HepG2 (cell line): ENCODE data around the gene RUVBL2. TPM values are rescaled to one million over a fixed set of nuclear protein-coding genes. Genes with fewer than 3 reads are reported as not detected.

Experiments used
- ATM ChIP-seq: fragments of 450-650 bp; IDR thresholded peaks from 2 replicates; pipeline ENCODE4 v1.7.1; 2017; ENCODE audit warnings: mild to moderate bottlenecking, borderline replicate concordance
- ELF1 ChIP-seq: sonication (generic); formaldehyde crosslinking; IDR thresholded peaks from 2 replicates; pipeline ENCODE4 v1.4.0; 2020; ENCODE audit warnings: missing genetic modification reagents
- FOXM1 ChIP-seq: sonication (generic); formaldehyde crosslinking; IDR thresholded peaks from 2 replicates; pipeline ENCODE4 v1.5.0; 2020; ENCODE audit warnings: missing genetic modification reagents
- HOXA3 ChIP-seq: sonication (generic); formaldehyde crosslinking; IDR thresholded peaks from 2 replicates; pipeline ENCODE4 v1.5.0; 2020; ENCODE audit warnings: missing genetic modification reagents
- IKZF1 ChIP-seq: fragments of 450-650 bp; IDR thresholded peaks from 2 replicates; pipeline ENCODE4 v1.7.1; 2016
- MYC ChIP-seq: sonication (generic); formaldehyde crosslinking; IDR thresholded peaks from 2 replicates; pipeline ENCODE4 v1.9.0; 2021; ENCODE audit warnings: missing genetic modification reagents, borderline replicate concordance
- NFIB ChIP-seq: sonication (generic); formaldehyde crosslinking; IDR thresholded peaks from 2 replicates; pipeline ENCODE4 v1.9.0; 2021; ENCODE audit warnings: missing genetic modification reagents, mild to moderate bottlenecking, borderline replicate concordance
- SYNCRIP ChIP-seq: fragments of 200-400 bp; formaldehyde crosslinking; IDR thresholded peaks from 2 replicates; pipeline ENCODE4 v1.6.1; 2018; ENCODE audit warnings: mild to moderate bottlenecking, low read depth, low read length; ENCODE audit not compliant: insufficient read depth
- TOPORS ChIP-seq: sonication (generic); formaldehyde crosslinking; IDR thresholded peaks from 2 replicates; pipeline ENCODE4 v1.8.0; 2023; ENCODE audit warnings: mild to moderate bottlenecking, missing genetic modification reagents
- ZNF124 ChIP-seq: sonication (generic); formaldehyde crosslinking; IDR thresholded peaks from 2 replicates; pipeline ENCODE4 v1.4.0; 2020; ENCODE audit warnings: missing genetic modification reagents
- ZNF224 ChIP-seq: sonication (generic); formaldehyde crosslinking; IDR thresholded peaks from 2 replicates; pipeline ENCODE4 v1.5.0; 2020; ENCODE audit warnings: mild to moderate bottlenecking, missing genetic modification reagents
- ZNF501 ChIP-seq: sonication (generic); formaldehyde crosslinking; IDR thresholded peaks from 2 replicates; pipeline ENCODE4 v1.5.1; 2020; ENCODE audit warnings: mild to moderate bottlenecking, moderate library complexity, missing genetic modification reagents
- ZNF572 ChIP-seq: sonication (generic); formaldehyde crosslinking; IDR thresholded peaks from 2 replicates; pipeline ENCODE4 v1.5.1; 2020; ENCODE audit warnings: mild to moderate bottlenecking, missing genetic modification reagents
- ZNF614 ChIP-seq: IDR thresholded peaks from 2 replicates; pipeline ENCODE4 v1.6.1; 2018; ENCODE audit warnings: missing biosample characterization, missing genetic modification reagents, inconsistent platforms, borderline replicate concordance
- polyA plus RNA-seq, 8 experiments: library from polyadenylated mRNA; depleted of rRNA in 3 of 8; stranded (reverse) in 7 of 8; unstranded in 1 of 8; fragments of >200 nt; fragmentation: Illumina TruSeq in 4 of 8; extraction: Trizol in 4 of 8; gene quantifications; 2 replicates each; pipeline versions ENCODE4 v1.2.1 to v1.2.3, GENCODE V29; 2011 to 2016; ENCODE audit warnings: low read depth in 4 of 8, missing spikeins in 1 of 8, mixed read lengths in 1 of 8; ENCODE audit not compliant: insufficient read depth in 1 of 8
- total RNA-seq, 5 experiments: library from RNA; depleted of rRNA; stranded (reverse); fragments of >200 nt; fragmentation: Illumina TruSeq; extraction: Trizol; gene quantifications; 2 replicates each; pipeline ENCODE4 v1.2.3, GENCODE V29; 2016; ENCODE audit warnings: low read depth in 1 of 5
- TF ChIP-seq, protein P1 (sequence below): sonication (generic); formaldehyde crosslinking; IDR thresholded peaks from 2 replicates; pipeline ENCODE4 v1.9.0; 2021; ENCODE audit warnings: missing genetic modification reagents, borderline replicate concordance
- TF ChIP-seq, protein P2 (sequence below): sonication (generic); formaldehyde crosslinking; IDR thresholded peaks from 2 replicates; pipeline ENCODE4 v1.4.0; 2020; ENCODE audit warnings: missing genetic modification reagents
- TF ChIP-seq, protein P3 (sequence below): IDR thresholded peaks from 2 replicates; pipeline ENCODE4 v1.6.1; 2016; ENCODE audit warnings: low read depth
- TF ChIP-seq, protein P4 (sequence below): sonication (generic); formaldehyde crosslinking; IDR thresholded peaks from 2 replicates; pipeline ENCODE4 v1.4.0; 2020; ENCODE audit warnings: missing genetic modification reagents
- TF ChIP-seq, protein P5 (sequence below): sonication (generic); formaldehyde crosslinking; conservative IDR thresholded peaks from 2 replicates; pipeline ENCODE4 v1.4.0; 2020; ENCODE audit warnings: missing genetic modification reagents

RUVBL2 gene
- total and polyA plus RNA-seq, 2 of the 13 experiments (the other 11 are each of a cell fraction or from before 2014, with no cell fraction given) = 120 to 122 TPM

DNA sequence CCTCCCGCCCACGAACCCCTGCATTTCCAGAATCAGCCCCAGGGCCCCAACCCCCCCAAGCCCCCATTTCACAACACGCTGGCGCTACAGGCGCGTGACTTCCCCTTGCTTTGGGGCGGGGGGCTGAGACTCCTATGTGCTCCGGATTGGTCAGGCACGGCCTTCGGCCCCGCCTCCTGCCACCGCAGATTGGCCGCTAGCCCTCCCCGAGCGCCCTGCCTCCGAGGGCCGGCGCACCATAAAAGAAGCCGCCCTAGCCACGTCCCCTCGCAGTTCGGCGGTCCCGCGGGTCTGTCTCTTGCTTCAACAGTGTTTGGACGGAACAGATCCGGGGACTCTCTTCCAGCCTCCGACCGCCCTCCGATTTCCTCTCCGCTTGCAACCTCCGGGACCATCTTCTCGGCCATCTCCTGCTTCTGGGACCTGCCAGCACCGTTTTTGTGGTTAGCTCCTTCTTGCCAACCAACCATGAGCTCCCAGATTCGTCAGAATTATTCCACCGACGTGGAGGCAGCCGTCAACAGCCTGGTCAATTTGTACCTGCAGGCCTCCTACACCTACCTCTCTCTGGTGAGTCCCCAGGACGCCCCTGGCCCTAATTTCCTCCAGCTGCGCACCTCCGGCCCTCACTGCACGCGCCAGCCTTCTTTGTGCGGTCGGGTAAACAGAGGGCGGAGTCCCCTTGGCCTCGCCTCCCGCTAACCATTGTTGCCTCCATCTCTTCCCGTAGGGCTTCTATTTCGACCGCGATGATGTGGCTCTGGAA is 28.5 kb upstream of the RUVBL2 start, which contains the start of gene FTL (continued):
- TF ChIP-seq NFIB (0 out of 2 replicates have a peak, but pooled peaks have one; percentile 64), MYC (CRISPR knock-in tag) (peak; percentile 74; the same call in 1 of the 2 replicates), ATM (no peak), TOPORS (CRISPR knock-in tag) (no peak; the same call in 1 of the 2 replicates), SYNCRIP (no peak), ZNF224 (CRISPR knock-in tag) (no peak; the same call in 1 of the 2 replicates), ZNF572 (CRISPR knock-in tag) (peak; percentile 74; the same call in 1 of the 2 replicates), ELF1 (CRISPR knock-in tag) (peak; percentile 50; the same call in 1 of the 2 replicates), ZNF124 (peak; percentile 85), FOXM1 (CRISPR knock-in tag) (peak; percentile 87; the same call in 1 of the 2 replicates), HOXA3 (peak; percentile 41; the same call in 1 of the 2 replicates), IKZF1 (no peak), ZNF501 (CRISPR knock-in tag) (peak; percentile 95; the same call in 1 of the 2 replicates), ZNF614 (CRISPR knock-in tag) (peak; percentile 88; the same call in 1 of the 2 replicates)
- TF ChIP-seq, protein P1, sequence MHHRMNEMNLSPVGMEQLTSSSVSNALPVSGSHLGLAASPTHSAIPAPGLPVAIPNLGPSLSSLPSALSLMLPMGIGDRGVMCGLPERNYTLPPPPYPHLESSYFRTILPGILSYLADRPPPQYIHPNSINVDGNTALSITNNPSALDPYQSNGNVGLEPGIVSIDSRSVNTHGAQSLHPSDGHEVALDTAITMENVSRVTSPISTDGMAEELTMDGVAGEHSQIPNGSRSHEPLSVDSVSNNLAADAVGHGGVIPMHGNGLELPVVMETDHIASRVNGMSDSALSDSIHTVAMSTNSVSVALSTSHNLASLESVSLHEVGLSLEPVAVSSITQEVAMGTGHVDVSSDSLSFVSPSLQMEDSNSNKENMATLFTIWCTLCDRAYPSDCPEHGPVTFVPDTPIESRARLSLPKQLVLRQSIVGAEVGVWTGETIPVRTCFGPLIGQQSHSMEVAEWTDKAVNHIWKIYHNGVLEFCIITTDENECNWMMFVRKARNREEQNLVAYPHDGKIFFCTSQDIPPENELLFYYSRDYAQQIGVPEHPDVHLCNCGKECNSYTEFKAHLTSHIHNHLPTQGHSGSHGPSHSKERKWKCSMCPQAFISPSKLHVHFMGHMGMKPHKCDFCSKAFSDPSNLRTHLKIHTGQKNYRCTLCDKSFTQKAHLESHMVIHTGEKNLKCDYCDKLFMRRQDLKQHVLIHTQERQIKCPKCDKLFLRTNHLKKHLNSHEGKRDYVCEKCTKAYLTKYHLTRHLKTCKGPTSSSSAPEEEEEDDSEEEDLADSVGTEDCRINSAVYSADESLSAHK (CRISPR knock-in tag) = no peak
- TF ChIP-seq, protein P2, sequence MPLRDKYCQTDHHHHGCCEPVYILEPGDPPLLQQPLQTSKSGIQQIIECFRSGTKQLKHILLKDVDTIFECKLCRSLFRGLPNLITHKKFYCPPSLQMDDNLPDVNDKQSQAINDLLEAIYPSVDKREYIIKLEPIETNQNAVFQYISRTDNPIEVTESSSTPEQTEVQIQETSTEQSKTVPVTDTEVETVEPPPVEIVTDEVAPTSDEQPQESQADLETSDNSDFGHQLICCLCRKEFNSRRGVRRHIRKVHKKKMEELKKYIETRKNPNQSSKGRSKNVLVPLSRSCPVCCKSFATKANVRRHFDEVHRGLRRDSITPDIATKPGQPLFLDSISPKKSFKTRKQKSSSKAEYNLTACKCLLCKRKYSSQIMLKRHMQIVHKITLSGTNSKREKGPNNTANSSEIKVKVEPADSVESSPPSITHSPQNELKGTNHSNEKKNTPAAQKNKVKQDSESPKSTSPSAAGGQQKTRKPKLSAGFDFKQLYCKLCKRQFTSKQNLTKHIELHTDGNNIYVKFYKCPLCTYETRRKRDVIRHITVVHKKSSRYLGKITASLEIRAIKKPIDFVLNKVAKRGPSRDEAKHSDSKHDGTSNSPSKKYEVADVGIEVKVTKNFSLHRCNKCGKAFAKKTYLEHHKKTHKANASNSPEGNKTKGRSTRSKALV = peak; percentile 79; the same call in 1 of the 2 replicates
- TF ChIP-seq, protein P3, sequence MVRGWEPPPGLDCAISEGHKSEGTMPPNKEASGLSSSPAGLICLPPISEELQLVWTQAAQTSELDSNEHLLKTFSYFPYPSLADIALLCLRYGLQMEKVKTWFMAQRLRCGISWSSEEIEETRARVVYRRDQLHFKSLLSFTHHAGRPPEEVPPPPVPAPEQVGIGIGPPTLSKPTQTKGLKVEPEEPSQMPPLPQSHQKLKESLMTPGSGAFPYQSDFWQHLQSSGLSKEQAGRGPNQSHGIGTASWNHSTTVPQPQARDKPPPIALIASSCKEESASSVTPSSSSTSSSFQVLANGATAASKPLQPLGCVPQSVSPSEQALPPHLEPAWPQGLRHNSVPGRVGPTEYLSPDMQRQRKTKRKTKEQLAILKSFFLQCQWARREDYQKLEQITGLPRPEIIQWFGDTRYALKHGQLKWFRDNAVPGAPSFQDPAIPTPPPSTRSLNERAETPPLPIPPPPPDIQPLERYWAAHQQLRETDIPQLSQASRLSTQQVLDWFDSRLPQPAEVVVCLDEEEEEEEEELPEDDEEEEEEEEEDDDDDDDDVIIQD = peak; percentile 29; the same call in 1 of the 2 replicates
- TF ChIP-seq, protein P4, sequence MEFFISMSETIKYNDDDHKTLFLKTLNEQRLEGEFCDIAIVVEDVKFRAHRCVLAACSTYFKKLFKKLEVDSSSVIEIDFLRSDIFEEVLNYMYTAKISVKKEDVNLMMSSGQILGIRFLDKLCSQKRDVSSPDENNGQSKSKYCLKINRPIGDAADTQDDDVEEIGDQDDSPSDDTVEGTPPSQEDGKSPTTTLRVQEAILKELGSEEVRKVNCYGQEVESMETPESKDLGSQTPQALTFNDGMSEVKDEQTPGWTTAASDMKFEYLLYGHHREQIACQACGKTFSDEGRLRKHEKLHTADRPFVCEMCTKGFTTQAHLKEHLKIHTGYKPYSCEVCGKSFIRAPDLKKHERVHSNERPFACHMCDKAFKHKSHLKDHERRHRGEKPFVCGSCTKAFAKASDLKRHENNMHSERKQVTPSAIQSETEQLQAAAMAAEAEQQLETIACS (CRISPR knock-in tag) = peak; percentile 55; the same call in 1 of the 2 replicates
- TF ChIP-seq, protein P5, sequence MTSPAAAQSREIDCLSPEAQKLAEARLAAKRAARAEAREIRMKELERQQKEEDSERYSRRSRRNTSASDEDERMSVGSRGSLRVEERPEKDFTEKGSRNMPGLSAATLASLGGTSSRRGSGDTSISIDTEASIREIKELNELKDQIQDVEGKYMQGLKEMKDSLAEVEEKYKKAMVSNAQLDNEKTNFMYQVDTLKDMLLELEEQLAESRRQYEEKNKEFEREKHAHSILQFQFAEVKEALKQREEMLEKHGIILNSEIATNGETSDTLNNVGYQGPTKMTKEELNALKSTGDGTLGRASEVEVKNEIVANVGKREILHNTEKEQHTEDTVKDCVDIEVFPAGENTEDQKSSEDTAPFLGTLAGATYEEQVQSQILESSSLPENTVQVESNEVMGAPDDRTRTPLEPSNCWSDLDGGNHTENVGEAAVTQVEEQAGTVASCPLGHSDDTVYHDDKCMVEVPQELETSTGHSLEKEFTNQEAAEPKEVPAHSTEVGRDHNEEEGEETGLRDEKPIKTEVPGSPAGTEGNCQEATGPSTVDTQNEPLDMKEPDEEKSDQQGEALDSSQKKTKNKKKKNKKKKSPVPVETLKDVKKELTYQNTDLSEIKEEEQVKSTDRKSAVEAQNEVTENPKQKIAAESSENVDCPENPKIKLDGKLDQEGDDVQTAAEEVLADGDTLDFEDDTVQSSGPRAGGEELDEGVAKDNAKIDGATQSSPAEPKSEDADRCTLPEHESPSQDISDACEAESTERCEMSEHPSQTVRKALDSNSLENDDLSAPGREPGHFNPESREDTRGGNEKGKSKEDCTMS (CRISPR knock-in tag) = no peak
